Fibroblast of lung (primary cell): Measurements from ENCODE around the gene ZC3H12D.

Source experiments
- EZH2 ChIP-seq: IDR thresholded peaks from 2 replicates; pipeline ENCODE4 v1.5.1; 2012; ENCODE audit warnings: low read length, control low read depth, mild to moderate bottlenecking; ENCODE audit errors: missing control alignments
- TF ChIP-seq, protein P1 (sequence below), 2 donors: IDR thresholded peaks in 1 of 2; conservative IDR thresholded peaks in 1 of 2; 1 replicate in 1 of 2; 2 replicates in 1 of 2; pipeline ENCODE4 v1.5.1; 2011 to 2012; ENCODE audit warnings: low read length in 2 of 2, control low read depth in 1 of 2, inconsistent platforms in 1 of 2, low read depth in 1 of 2, mild to moderate bottlenecking in 1 of 2

DNA sequence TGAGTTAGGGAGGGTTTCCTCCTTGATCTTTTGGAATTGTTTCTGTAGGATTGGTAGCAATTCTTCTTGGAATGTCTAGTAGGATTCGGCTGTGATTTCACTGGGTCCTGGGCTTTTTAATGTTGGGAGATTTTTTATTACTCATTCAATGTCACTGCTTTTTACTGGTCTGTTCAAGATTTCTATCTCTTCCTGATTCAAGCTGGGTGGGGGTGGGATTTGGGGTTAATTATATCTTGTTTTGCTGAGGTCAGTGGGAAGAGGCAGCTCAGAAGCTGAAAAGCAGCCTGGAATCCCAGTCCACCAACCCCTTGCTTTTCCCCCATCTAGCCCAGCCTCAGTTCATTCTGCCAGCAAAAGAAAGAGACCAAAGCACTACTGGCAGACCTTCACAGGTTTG, 45.2 kb downstream of the ZC3H12D start:
- TF ChIP-seq, protein P1, sequence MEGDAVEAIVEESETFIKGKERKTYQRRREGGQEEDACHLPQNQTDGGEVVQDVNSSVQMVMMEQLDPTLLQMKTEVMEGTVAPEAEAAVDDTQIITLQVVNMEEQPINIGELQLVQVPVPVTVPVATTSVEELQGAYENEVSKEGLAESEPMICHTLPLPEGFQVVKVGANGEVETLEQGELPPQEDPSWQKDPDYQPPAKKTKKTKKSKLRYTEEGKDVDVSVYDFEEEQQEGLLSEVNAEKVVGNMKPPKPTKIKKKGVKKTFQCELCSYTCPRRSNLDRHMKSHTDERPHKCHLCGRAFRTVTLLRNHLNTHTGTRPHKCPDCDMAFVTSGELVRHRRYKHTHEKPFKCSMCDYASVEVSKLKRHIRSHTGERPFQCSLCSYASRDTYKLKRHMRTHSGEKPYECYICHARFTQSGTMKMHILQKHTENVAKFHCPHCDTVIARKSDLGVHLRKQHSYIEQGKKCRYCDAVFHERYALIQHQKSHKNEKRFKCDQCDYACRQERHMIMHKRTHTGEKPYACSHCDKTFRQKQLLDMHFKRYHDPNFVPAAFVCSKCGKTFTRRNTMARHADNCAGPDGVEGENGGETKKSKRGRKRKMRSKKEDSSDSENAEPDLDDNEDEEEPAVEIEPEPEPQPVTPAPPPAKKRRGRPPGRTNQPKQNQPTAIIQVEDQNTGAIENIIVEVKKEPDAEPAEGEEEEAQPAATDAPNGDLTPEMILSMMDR (conservative IDR thresholded peaks at IDR 0.05 in 1 of 2, IDR thresholded peaks at IDR 0.05 in 1 of 2; ENCODE audit: low read depth in 1 of 2, low read length in 2 of 2) = no peak
- TF ChIP-seq EZH2 = no peak
